HCT116 (cell line): Measurements from ENCODE around the gene SLC12A4. TPM values are rescaled to one million over a fixed set of nuclear protein-coding genes. Genes with fewer than 3 reads are reported as not detected.
A peak's percentile ranks its signal among the peaks of the same experiment; 100 is the strongest.

Experiments used
- ATAC-seq: fragments of 200-7000 bp; cut with Tn5 transposase; 2 replicates; pipeline ENCODE4 v1.9.1; 2020; ENCODE audit warnings: mild to moderate bottlenecking, moderate library complexity
- BruUV-seq: library from RNA; stranded (reverse); fragments of 400-500 nt; replicated peaks from 2 replicates; lab custom pipeline; 2021; lab: Mats Ljungman, UMichigan
- CTCF ChIA-PET: fragments of 300-600 bp; sonication (Branson Sonifier 250); formaldehyde crosslinking; loops from one replicate; lab custom pipeline; 2021; ENCODE audit warnings: antibody characterized with exemption; lab: Charles Lee
- POLR2A ChIA-PET: fragments of 300-600, 350-600 bp; sonication (Branson Sonifier 250); formaldehyde crosslinking; loops from one replicate; lab custom pipeline; 2021; ENCODE audit warnings: antibody characterized with exemption; lab: Charles Lee
- RAD21 ChIA-PET, 2 experiments: fragments of 300-600 bp; sonication (Branson Sonifier 250); formaldehyde crosslinking; loops; one replicate each; lab custom pipeline; 2023; ENCODE audit warnings: low total read pairs in 2 of 2; ENCODE audit not compliant: uncharacterized antibody in 2 of 2, unreplicated experiment in 2 of 2, low non-redundant PET in 1 of 2; lab: Charles Lee
- DNase-seq: peaks from one replicate; pipeline ENCODE4 v3.0.0-alpha.2; 2010; ENCODE audit warnings: low read depth, low spot score
- H2AFZ ChIP-seq: fragments of 200-600 bp; shearing (Covaris generic), sonication (generic); 2 replicates; pipeline ENCODE4 v1.6.1; 2017; ENCODE audit warnings: low read depth, mixed run types, mixed read lengths, antibody characterized with exemption, low read length; ENCODE audit not compliant: poor library complexity, severe bottlenecking
- H3K27ac ChIP-seq: 2 replicates; pipeline ENCODE4 v1.5.1; 2012; ENCODE audit warnings: low read depth, low read length
- H3K27me3 ChIP-seq: fragments of 200-600 bp; sonication (generic); 2 replicates; pipeline ENCODE4 v1.6.1; 2016; ENCODE audit warnings: mixed run types, low read length, mixed read lengths; ENCODE audit not compliant: insufficient read depth
- H3K36me3 ChIP-seq, 2 experiments: fragments of 200-500 bp in 1 of 2; fragments of 200-600 bp in 1 of 2; sonication (Bioruptor generic) in 1 of 2; sonication (generic) in 1 of 2; 2 replicates each; pipeline versions ENCODE4 v1.5.1 to v1.6.1; 2014 to 2016; ENCODE audit warnings: low read length in 2 of 2, inconsistent platforms in 1 of 2, mixed read lengths in 1 of 2, mixed run types in 1 of 2; ENCODE audit not compliant: insufficient read depth in 2 of 2, control insufficient read depth in 1 of 2
- H3K4me1 ChIP-seq, 2 experiments: fragments of 200-600 bp in 1 of 2; sonication (generic) in 1 of 2; 2 replicates each; pipeline versions ENCODE4 v1.5.1 to v1.6.1; 2012 to 2017; ENCODE audit warnings: low read length in 2 of 2, inconsistent platforms in 1 of 2, mild to moderate bottlenecking in 1 of 2, mixed read lengths in 1 of 2, mixed run types in 1 of 2, moderate library complexity in 1 of 2; ENCODE audit not compliant: insufficient read depth in 2 of 2, control insufficient read depth in 1 of 2
- H3K4me2 ChIP-seq: fragments of 200-600 bp; sonication (generic); 2 replicates; pipeline ENCODE4 v1.6.1; 2017; ENCODE audit warnings: mixed run types, low read length, mixed read lengths
- H3K4me3 ChIP-seq, 2 experiments: fragments of 200-600 bp in 1 of 2; sonication (generic) in 1 of 2; replicated peaks in 1 of 2; 2 replicates each; pipeline ENCODE4 v1.5.1; 2011 to 2016; ENCODE audit warnings: low read length in 2 of 2, control low read depth in 1 of 2, low read depth in 1 of 2, mild to moderate bottlenecking in 1 of 2, mixed read lengths in 1 of 2, mixed run types in 1 of 2
- H3K79me2 ChIP-seq: fragments of 200-600 bp; sonication (generic); 2 replicates; pipeline ENCODE4 v1.6.1; 2017; ENCODE audit warnings: mild to moderate bottlenecking, mixed run types, low read length, moderate library complexity, mixed read lengths; ENCODE audit not compliant: insufficient read depth
- H3K9ac ChIP-seq: fragments of 200-600 bp; sonication (generic); 2 replicates; pipeline ENCODE4 v1.6.1; 2016; ENCODE audit warnings: low read length, mixed read lengths
- H3K9me2 ChIP-seq: fragments of 200-600 bp; sonication (generic), shearing (Covaris generic); 2 replicates; pipeline ENCODE4 v1.6.1; 2017; ENCODE audit warnings: mixed run types, mild to moderate bottlenecking, moderate library complexity; ENCODE audit not compliant: insufficient read depth
- H3K9me3 ChIP-seq, 2 experiments: fragments of 200-500 bp in 1 of 2; fragments of 200-600 bp in 1 of 2; sonication (Bioruptor generic) in 1 of 2; sonication (generic) in 1 of 2; 2 replicates each; pipeline ENCODE4 v1.6.1; 2014 to 2017; ENCODE audit warnings: low read length in 2 of 2, mixed read lengths in 2 of 2, inconsistent platforms in 1 of 2, low read depth in 1 of 2, mild to moderate bottlenecking in 1 of 2, mixed run types in 1 of 2, moderate library complexity in 1 of 2; ENCODE audit not compliant: control insufficient read depth in 1 of 2, insufficient read depth in 1 of 2
- H4K20me1 ChIP-seq: fragments of 200-600 bp; sonication (generic), shearing (Covaris generic); 2 replicates; pipeline ENCODE4 v1.6.1; 2017; ENCODE audit warnings: mixed run types, mild to moderate bottlenecking, moderate library complexity; ENCODE audit not compliant: insufficient read depth
- CEBPB ChIP-seq: IDR thresholded peaks from 2 replicates; pipeline ENCODE4 v1.6.1; 2012; ENCODE audit warnings: low read depth
- ELF1 ChIP-seq: IDR thresholded peaks from 2 replicates; pipeline ENCODE4 v1.6.1; 2012; ENCODE audit warnings: low read depth, borderline replicate concordance
- FOSL1 ChIP-seq: IDR thresholded peaks from 2 replicates; pipeline ENCODE4 v1.6.1; 2012; ENCODE audit warnings: low read depth
- RAD21 ChIP-seq: IDR thresholded peaks from 2 replicates; pipeline ENCODE4 v1.6.1; 2012; ENCODE audit warnings: low read depth, mild to moderate bottlenecking
- SIN3A ChIP-seq: IDR thresholded peaks from 2 replicates; pipeline ENCODE4 v1.6.1; 2012; ENCODE audit warnings: low read depth
- YY1 ChIP-seq: IDR thresholded peaks from 2 replicates; pipeline ENCODE4 v1.6.1; 2011; ENCODE audit warnings: low read length, low read depth, moderate library complexity, mild to moderate bottlenecking; ENCODE audit not compliant: insufficient replicate concordance; ENCODE audit errors: extremely low read depth
- ZNF274 ChIP-seq: fragments of 200-500 bp; sonication (Bioruptor generic); IDR thresholded peaks from 2 replicates; pipeline ENCODE4 v1.6.1; 2014; ENCODE audit warnings: mild to moderate bottlenecking, low read depth, low read length, inconsistent platforms
- intact Hi-C: fragments of 100-400 bp; cut with micrococcal nuclease; formaldehyde crosslinking; loops from 2 replicates; pipeline ENCODE4 v1.10.0; 2022
- total RNA-seq: library from RNA; stranded (reverse); gene quantifications from one replicate; pipeline ENCODE4 v1.2.1, GENCODE V29; 2021; ENCODE audit not compliant: unreplicated experiment
- TF ChIP-seq, protein P1 (sequence below): IDR thresholded peaks from 2 replicates; pipeline ENCODE4 v1.6.1; 2012; ENCODE audit warnings: low read depth
- TF ChIP-seq, protein P2 (sequence below), 3 experiments: fragments of 200-600 bp in 1 of 3; sonication (generic) in 1 of 3; IDR thresholded peaks in 2 of 3; conservative IDR thresholded peaks in 1 of 3; 2 replicates each; pipeline ENCODE4 v1.5.1; 2012 to 2017; ENCODE audit warnings: low read depth in 2 of 3, low read length in 2 of 3, antibody characterized with exemption in 1 of 3, borderline replicate concordance in 1 of 3, control low read depth in 1 of 3, mild to moderate bottlenecking in 1 of 3, mixed read lengths in 1 of 3, mixed run types in 1 of 3, moderate library complexity in 1 of 3; ENCODE audit not compliant: insufficient read depth in 1 of 3
- TF ChIP-seq, protein P3 (sequence below): IDR thresholded peaks from 2 replicates; pipeline ENCODE4 v1.6.1; 2011; ENCODE audit warnings: mild to moderate bottlenecking, low read length, moderate library complexity; ENCODE audit not compliant: insufficient replicate concordance; ENCODE audit errors: extremely low read depth

Gene SLC12A4
- total RNA-seq, 1 experiment from 2014 or later = 46.0 TPM

DNA sequence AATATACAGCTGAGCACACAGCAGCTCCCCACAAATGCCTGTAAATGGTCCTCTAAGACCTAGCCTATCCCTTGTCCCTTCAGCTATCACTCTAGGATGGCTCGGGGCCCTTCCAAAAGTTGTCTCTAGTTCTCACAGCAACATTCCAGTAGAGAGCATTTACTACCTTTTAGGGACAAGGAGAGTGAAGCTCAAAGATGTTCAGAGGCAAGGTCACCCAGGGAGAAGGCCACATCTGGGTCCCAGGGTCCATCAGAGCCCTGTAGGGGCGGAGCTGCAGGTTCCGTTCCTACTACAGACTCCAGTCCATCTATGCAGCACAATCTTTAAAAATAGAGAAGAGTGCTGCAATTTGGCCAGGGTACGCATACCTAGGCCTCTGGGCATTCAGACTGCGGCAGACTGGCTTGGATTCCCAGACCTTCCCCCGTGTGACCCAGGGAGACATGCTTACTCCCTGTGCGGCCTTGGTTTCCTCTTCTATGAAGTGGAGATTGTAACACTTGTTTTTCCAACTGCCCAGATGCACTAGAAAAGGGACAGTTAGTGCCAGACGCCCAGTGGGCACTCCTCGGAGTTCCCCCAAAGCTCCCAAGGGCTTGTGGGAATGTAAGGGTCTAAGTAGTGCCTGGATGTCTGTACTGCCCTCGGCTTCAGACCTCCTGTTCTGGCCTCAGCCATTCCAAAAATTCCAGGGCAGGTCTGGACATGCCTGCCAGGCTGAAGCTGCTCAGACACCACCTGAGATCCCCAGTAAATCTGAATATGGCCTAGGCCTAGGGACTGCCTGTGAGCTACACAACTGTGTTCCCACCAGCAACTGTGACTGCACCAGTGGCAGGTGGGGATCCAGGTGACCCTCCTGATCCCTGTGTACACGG is 2.5 kb downstream of the SLC12A4 start:
- CTCF ChIA-PET = no interaction called here
- Histone ChIP-seq H3K4me2 (peak overlapping the region; percentile 87), H3K9ac (peak overlapping the region; percentile 92), H4K20me1 (no peaks in the 10 kb centered on the region), H3K27ac (peak overlapping the region; percentile 87), H2AFZ (no peak overlapping the region), H3K4me1 (peaks cover 21 to 26% of the 10 kb centered on the region in 2 experiments), H3K27me3 (no peaks in the 10 kb centered on the region), H3K79me2 (peaks cover 32% of the 10 kb centered on the region), H3K4me3 (peak overlapping the region; percentile 13 to 86; a peak in 3 of 4 replicates), H3K9me2 (no peaks in the 10 kb centered on the region), H3K9me3 (no peaks in the 10 kb centered on the region), H3K36me3 (peaks cover 0 to 3% of the 10 kb centered on the region in 2 experiments; a peak in 1 of 4 replicates)
- ATAC-seq = no peak
- no peak for DNase-seq
- intact Hi-C loops = no loop called here
- POLR2A ChIA-PET = no interaction called here
- no peak for TF ChIP-seq RAD21
- TF ChIP-seq, protein P1, sequence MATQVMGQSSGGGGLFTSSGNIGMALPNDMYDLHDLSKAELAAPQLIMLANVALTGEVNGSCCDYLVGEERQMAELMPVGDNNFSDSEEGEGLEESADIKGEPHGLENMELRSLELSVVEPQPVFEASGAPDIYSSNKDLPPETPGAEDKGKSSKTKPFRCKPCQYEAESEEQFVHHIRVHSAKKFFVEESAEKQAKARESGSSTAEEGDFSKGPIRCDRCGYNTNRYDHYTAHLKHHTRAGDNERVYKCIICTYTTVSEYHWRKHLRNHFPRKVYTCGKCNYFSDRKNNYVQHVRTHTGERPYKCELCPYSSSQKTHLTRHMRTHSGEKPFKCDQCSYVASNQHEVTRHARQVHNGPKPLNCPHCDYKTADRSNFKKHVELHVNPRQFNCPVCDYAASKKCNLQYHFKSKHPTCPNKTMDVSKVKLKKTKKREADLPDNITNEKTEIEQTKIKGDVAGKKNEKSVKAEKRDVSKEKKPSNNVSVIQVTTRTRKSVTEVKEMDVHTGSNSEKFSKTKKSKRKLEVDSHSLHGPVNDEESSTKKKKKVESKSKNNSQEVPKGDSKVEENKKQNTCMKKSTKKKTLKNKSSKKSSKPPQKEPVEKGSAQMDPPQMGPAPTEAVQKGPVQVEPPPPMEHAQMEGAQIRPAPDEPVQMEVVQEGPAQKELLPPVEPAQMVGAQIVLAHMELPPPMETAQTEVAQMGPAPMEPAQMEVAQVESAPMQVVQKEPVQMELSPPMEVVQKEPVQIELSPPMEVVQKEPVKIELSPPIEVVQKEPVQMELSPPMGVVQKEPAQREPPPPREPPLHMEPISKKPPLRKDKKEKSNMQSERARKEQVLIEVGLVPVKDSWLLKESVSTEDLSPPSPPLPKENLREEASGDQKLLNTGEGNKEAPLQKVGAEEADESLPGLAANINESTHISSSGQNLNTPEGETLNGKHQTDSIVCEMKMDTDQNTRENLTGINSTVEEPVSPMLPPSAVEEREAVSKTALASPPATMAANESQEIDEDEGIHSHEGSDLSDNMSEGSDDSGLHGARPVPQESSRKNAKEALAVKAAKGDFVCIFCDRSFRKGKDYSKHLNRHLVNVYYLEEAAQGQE = no peak
- no peak for TF ChIP-seq SIN3A
- no peak for TF ChIP-seq YY1
- no peak for TF ChIP-seq FOSL1
- TF ChIP-seq, protein P2, sequence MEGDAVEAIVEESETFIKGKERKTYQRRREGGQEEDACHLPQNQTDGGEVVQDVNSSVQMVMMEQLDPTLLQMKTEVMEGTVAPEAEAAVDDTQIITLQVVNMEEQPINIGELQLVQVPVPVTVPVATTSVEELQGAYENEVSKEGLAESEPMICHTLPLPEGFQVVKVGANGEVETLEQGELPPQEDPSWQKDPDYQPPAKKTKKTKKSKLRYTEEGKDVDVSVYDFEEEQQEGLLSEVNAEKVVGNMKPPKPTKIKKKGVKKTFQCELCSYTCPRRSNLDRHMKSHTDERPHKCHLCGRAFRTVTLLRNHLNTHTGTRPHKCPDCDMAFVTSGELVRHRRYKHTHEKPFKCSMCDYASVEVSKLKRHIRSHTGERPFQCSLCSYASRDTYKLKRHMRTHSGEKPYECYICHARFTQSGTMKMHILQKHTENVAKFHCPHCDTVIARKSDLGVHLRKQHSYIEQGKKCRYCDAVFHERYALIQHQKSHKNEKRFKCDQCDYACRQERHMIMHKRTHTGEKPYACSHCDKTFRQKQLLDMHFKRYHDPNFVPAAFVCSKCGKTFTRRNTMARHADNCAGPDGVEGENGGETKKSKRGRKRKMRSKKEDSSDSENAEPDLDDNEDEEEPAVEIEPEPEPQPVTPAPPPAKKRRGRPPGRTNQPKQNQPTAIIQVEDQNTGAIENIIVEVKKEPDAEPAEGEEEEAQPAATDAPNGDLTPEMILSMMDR (IDR thresholded peaks at IDR 0.05 in 2 of 3, conservative IDR thresholded peaks at IDR 0.05 in 1 of 3; ENCODE audit: borderline replicate concordance in 1 of 3, insufficient read depth in 1 of 3, low read depth in 2 of 3, low read length in 2 of 3) = no peak
- TF ChIP-seq ELF1 = no peak
- no peak for TF ChIP-seq CEBPB
- no peak for TF ChIP-seq ZNF274
- TF ChIP-seq, protein P3, sequence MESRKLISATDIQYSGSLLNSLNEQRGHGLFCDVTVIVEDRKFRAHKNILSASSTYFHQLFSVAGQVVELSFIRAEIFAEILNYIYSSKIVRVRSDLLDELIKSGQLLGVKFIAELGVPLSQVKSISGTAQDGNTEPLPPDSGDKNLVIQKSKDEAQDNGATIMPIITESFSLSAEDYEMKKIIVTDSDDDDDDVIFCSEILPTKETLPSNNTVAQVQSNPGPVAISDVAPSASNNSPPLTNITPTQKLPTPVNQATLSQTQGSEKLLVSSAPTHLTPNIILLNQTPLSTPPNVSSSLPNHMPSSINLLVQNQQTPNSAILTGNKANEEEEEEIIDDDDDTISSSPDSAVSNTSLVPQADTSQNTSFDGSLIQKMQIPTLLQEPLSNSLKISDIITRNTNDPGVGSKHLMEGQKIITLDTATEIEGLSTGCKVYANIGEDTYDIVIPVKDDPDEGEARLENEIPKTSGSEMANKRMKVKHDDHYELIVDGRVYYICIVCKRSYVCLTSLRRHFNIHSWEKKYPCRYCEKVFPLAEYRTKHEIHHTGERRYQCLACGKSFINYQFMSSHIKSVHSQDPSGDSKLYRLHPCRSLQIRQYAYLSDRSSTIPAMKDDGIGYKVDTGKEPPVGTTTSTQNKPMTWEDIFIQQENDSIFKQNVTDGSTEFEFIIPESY = no peak
- BruUV-seq = no TSS peak
- RAD21 ChIA-PET = no interaction called here
